Thoracic aorta (tissue), 2 donors: ENCODE data around the gene GAMT. TPM values are rescaled to one million over a fixed set of nuclear protein-coding genes. Genes with fewer than 3 reads are reported as not detected.

Experiments
- ATAC-seq: fragments of 150-250 bp; one replicate; pipeline ENCODE4 v1.8.0; 2017; ENCODE audit warnings: low read depth; ENCODE audit not compliant: insufficient number of reproducible peaks, low FRiP score
- DNase-seq: peaks from one replicate; pipeline ENCODE4 v3.0.0-alpha.2; 2020; ENCODE audit warnings: low spot score
- H3K27ac ChIP-seq, 2 donors: fragments of 200-600 bp; sonication (generic); 1 replicate in 1 of 2; 2 replicates in 1 of 2; pipeline ENCODE4 v1.5.1; 2016; ENCODE audit warnings: mild to moderate bottlenecking in 2 of 2, moderate library complexity in 2 of 2
- H3K27me3 ChIP-seq: fragments of 200-600 bp; sonication (generic); replicated peaks from 2 replicates; pipeline ENCODE4 v1.6.0; 2016; ENCODE audit warnings: mild to moderate bottlenecking; ENCODE audit not compliant: insufficient read depth
- H3K36me3 ChIP-seq: fragments of 200-600 bp; sonication (generic); one replicate; pipeline ENCODE4 v1.5.1; 2016
- H3K4me1 ChIP-seq, 2 donors: fragments of 200-600 bp; sonication (generic); 1 replicate in 1 of 2; 2 replicates in 1 of 2; pipeline versions ENCODE4 v1.5.1 to v1.6.0; 2016; ENCODE audit warnings: low read depth in 2 of 2, mild to moderate bottlenecking in 1 of 2; ENCODE audit not compliant: control insufficient read depth in 1 of 2
- H3K4me3 ChIP-seq: fragments of 200-600 bp; sonication (generic); 2 replicates; pipeline ENCODE4 v1.5.1; 2016; ENCODE audit warnings: mild to moderate bottlenecking
- H3K9me3 ChIP-seq: fragments of 200-600 bp; sonication (generic); 2 replicates; pipeline ENCODE4 v1.5.1; 2016
- total RNA-seq, 2 donors: library from RNA; depleted of rRNA; stranded (reverse); fragments of >200 nt; gene quantifications; one replicate each; pipeline versions ENCODE4 v1.1.0 to v1.2.3, GENCODE V29; 2016
- TF ChIP-seq, protein P1 (sequence below): fragments of 200-600 bp; sonication (generic); IDR thresholded peaks from one replicate; pipeline ENCODE4 v1.5.1; 2019; ENCODE audit warnings: antibody characterized with exemption

The GAMT gene
- total RNA-seq, 2 donors from 2014 or later: 27.6 to 55.1 TPM

DNA sequence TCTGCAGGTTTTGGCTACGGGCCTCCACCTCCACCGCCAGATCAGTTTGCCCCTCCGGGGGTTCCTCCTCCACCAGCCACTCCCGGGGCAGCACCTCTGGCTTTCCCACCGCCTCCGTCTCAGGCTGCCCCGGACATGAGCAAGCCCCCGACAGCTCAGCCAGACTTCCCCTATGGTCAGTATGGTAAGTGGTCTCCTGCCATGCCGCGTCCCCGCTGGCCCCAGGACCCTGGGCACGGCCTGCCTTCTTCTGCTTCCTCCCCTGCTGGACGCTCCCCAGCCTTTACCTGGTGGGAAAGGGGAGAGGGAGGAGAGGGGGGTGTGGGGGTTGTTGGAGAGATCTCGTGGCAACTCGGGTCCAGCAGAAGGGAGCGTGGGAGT is 31.2 kb upstream of the GAMT start:
- Histone ChIP-seq H3K36me3 (peaks cover 58% of the 10 kb centered on the region), H3K9me3 (no peaks in the 10 kb centered on the region), H3K4me1 (no peaks in the 10 kb centered on the region), H3K4me3 (no peak overlapping the region), H3K27me3 (no peaks in the 10 kb centered on the region), H3K27ac (no peak overlapping the region)
- ATAC-seq: no peak
- no peak for DNase-seq
- TF ChIP-seq, protein P1, sequence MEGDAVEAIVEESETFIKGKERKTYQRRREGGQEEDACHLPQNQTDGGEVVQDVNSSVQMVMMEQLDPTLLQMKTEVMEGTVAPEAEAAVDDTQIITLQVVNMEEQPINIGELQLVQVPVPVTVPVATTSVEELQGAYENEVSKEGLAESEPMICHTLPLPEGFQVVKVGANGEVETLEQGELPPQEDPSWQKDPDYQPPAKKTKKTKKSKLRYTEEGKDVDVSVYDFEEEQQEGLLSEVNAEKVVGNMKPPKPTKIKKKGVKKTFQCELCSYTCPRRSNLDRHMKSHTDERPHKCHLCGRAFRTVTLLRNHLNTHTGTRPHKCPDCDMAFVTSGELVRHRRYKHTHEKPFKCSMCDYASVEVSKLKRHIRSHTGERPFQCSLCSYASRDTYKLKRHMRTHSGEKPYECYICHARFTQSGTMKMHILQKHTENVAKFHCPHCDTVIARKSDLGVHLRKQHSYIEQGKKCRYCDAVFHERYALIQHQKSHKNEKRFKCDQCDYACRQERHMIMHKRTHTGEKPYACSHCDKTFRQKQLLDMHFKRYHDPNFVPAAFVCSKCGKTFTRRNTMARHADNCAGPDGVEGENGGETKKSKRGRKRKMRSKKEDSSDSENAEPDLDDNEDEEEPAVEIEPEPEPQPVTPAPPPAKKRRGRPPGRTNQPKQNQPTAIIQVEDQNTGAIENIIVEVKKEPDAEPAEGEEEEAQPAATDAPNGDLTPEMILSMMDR: no peak

DNA sequence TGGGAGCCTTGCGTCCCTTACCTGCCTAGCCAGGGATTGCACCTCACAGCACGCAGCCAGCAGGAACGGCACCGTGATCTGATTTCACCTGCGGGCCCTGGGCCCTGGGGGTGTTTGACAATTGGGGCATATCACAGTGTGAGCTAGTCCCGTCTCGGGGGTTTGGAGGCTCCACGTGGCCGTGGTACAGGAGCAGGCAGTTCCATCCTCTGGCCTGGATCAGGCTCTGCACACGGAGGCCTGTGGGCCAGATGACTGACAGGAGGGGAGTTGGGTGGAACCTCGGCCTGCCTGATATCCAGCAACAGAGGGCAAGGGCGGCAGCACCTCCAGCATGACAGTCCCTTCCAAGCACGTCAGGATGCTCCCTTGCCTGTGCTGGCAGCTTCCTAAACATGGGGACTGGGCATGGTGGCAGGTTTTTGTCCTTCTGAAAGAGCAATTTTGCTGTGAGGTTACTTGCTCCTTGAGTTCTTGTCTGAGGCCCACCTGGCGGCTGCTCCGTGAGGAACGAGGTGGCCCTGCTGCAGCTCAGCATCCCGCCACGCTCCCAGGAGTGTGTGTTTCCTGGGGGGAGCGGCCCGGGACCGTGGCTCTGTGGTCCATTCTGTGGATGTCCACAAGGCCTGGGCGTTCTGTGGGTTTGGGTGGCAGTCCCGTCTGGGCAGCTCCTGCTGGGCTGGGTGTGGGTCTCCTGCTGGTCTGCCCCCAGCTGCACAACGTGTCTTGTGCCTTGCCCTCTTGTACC is 30.6 kb upstream of the GAMT start:
- ATAC-seq (no peak), DNase-seq (no peak)
- peaks cover 61% of the 10 kb centered on the region for H3K36me3 ChIP-seq
- H3K27ac ChIP-seq: no peak overlapping the region
- no peak overlapping the region for H3K4me3 ChIP-seq
- no peaks in the 10 kb centered on the region for H3K27me3 ChIP-seq
- TF ChIP-seq, protein P1: no peak
- no peaks in the 10 kb centered on the region for H3K9me3 ChIP-seq
- H3K4me1 ChIP-seq: no peaks in the 10 kb centered on the region

DNA sequence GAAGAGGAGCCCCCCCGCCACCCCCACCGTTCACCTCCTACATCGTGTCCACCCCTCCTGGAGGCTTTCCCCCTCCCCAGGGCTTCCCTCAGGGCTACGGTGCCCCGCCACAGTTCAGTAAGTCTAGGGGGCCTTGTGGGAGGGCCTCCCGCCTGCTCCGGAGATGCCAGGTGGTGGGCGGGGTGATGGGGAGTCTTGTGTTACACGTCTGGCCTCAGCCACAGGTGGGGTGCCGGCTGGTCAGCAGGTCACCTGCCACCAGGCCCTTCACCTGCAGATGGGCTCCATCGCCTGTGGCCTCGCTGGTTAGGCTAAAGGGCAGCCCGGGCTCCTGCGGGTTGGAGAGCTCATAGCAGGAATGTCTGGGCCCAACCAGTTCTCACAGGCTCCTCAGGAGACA is 28.9 kb upstream of the GAMT start:
- TF ChIP-seq, protein P1: no peak
- H3K27me3 ChIP-seq: no peaks in the 10 kb centered on the region
- H3K27ac ChIP-seq: no peak overlapping the region
- no peak for ATAC-seq
- DNase-seq: no peak
- H3K4me1 ChIP-seq: no peaks in the 10 kb centered on the region
- no peaks in the 10 kb centered on the region for H3K9me3 ChIP-seq
- no peak overlapping the region for H3K4me3 ChIP-seq
- peaks cover 59% of the 10 kb centered on the region for H3K36me3 ChIP-seq

DNA sequence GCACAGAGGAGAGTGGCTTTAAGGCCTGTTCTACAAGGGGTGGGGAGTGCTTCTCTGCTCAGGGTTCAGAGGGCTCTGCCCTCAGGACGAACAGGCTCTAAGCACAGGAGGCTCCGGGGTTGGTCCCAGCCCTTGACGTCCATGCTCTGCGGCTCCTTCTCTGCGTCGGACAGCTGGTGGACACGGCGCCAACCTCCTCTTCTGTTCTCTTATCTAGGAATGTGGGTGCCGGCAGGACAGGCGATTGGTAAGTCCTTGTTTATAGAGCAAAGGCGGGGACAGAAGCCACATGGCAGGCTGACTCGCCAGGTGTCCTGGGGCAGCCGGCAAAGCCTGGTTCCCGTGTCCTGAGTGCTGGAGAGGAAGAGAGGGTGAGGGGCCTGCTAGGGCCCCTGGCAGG is 28.4 kb upstream of the GAMT start:
- H3K36me3 ChIP-seq: peaks cover 63% of the 10 kb centered on the region
- no peak overlapping the region for H3K27ac ChIP-seq
- H3K9me3 ChIP-seq: no peaks in the 10 kb centered on the region
- TF ChIP-seq, protein P1: no peak
- H3K4me1 ChIP-seq: no peaks in the 10 kb centered on the region
- no peak for DNase-seq
- no peak for ATAC-seq
- no peaks in the 10 kb centered on the region for H3K27me3 ChIP-seq
- H3K4me3 ChIP-seq: no peak overlapping the region

DNA sequence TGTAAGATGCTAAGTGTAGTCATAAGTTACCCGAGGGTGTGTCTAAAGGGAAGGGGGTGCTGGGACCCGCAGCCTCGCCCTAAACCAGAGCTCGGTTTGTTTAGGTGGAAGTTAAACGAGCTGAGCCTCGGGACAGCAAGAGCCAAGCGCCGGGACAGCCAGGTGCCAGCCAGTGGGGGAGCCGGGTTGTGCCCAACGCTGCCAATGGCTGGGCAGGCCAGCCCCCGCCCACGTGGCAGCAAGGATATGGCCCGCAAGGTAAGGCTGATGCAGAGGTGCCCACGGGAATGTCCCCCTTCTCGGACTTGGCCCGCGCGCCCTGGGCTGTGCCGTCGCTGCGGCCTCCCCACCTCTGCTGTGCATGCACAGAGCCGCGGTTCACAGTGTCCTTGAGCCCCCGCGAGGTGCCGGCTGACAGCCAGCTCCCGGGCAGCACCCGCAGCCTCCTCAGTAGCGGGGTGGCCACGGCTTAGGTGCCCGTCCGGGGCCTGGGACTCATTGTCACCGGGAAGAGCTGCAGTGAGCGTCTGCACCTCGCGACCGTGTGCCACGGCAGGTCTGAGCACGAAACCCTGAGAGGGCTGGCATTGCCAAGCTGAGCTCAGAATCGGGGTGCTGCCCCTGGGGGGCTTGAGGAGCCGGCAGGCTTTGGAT is 27.5 kb upstream of the GAMT start:
- Histone ChIP-seq H3K9me3 (no peaks in the 10 kb centered on the region), H3K4me3 (no peak overlapping the region), H3K27me3 (no peaks in the 10 kb centered on the region), H3K4me1 (no peaks in the 10 kb centered on the region), H3K36me3 (peaks cover 62% of the 10 kb centered on the region), H3K27ac (no peak overlapping the region)
- TF ChIP-seq, protein P1: no peak
- ATAC-seq (no peak), DNase-seq (no peak)
